Ovary (tissue), 3 donors: ENCODE data around the gene RIBC2.

Source experiments
- EP300 ChIP-seq: sonication (generic); formaldehyde crosslinking; IDR thresholded peaks from one replicate; pipeline ENCODE4 v1.6.1; 2017; ENCODE audit warnings: antibody characterized with exemption
- POLR2A ChIP-seq: fragments of 450-650 bp; IDR thresholded peaks from one replicate; pipeline ENCODE4 v1.6.1; 2017; ENCODE audit warnings: antibody characterized with exemption, mild to moderate bottlenecking, moderate library complexity
- TF ChIP-seq, protein P1 (sequence below), 3 donors: fragments of 450-650 bp in 2 of 3; fragments of 200-600 bp in 1 of 3; IDR thresholded peaks; one replicate each; pipeline versions ENCODE4 v1.5.1 to v1.8.0; 2016 to 2022; ENCODE audit warnings: antibody characterized with exemption in 3 of 3, mild to moderate bottlenecking in 1 of 3
- donor health status: DM: no; HTN: no; CAD: no.

GRCh38 chr22:45425101-45425500 is 11.6 kb downstream of the RIBC2 start:
- TF ChIP-seq POLR2A (no peak), EP300 (no peak)
- TF ChIP-seq, protein P1, sequence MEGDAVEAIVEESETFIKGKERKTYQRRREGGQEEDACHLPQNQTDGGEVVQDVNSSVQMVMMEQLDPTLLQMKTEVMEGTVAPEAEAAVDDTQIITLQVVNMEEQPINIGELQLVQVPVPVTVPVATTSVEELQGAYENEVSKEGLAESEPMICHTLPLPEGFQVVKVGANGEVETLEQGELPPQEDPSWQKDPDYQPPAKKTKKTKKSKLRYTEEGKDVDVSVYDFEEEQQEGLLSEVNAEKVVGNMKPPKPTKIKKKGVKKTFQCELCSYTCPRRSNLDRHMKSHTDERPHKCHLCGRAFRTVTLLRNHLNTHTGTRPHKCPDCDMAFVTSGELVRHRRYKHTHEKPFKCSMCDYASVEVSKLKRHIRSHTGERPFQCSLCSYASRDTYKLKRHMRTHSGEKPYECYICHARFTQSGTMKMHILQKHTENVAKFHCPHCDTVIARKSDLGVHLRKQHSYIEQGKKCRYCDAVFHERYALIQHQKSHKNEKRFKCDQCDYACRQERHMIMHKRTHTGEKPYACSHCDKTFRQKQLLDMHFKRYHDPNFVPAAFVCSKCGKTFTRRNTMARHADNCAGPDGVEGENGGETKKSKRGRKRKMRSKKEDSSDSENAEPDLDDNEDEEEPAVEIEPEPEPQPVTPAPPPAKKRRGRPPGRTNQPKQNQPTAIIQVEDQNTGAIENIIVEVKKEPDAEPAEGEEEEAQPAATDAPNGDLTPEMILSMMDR (IDR thresholded peaks at IDR 0.05), result no peak
